GM18498 (cell line): ENCODE data around the gene TXNL4A.

ENCODE experiments used
- ATAC-seq: cut with Tn5 transposase; IDR thresholded peaks from one replicate; pipeline ENCODE4 v1.9.1; 2021; ENCODE audit warnings: mild to moderate bottlenecking, moderate library complexity; ENCODE audit not compliant: unreplicated experiment

The TXNL4A gene

GRCh38 chr18:79949697-79950487, 38.5 kb downstream of the TXNL4A start:
- no peak for ATAC-seq

- ATAC-seq, result no peak
These were observed 39.5 kb downstream of the TXNL4A start for GRCh38 chr18:79948719-79949411.

- no peak for ATAC-seq
These were observed 40.3 kb downstream of the TXNL4A start for GRCh38 chr18:79947881-79948610.

- no peak for ATAC-seq
These were observed 41.2 kb downstream of the TXNL4A start for GRCh38 chr18:79947054-79947755.

GRCh38 chr18:79945118-79946042, 43.0 kb downstream of the TXNL4A start:
- no peak for ATAC-seq

- ATAC-seq, result no peak
These were observed 43.6 kb downstream of the TXNL4A start for GRCh38 chr18:79944746-79945117.

- ATAC-seq, result no peak
These were observed 44.1 kb downstream of the TXNL4A start for GRCh38 chr18:79944126-79944731.

- no peak for ATAC-seq
These were observed 44.7 kb downstream of the TXNL4A start for GRCh38 chr18:79943608-79944125.

- ATAC-seq, result no peak
These were observed 45.4 kb downstream of the TXNL4A start for GRCh38 chr18:79942786-79943607.

GRCh38 chr18:79942211-79942610, 46.2 kb downstream of the TXNL4A start:
- no peak for ATAC-seq

- ATAC-seq, result no peak
These were observed 46.8 kb downstream of the TXNL4A start for GRCh38 chr18:79941473-79942119.

GRCh38 chr18:79940814-79941472, 47.4 kb downstream of the TXNL4A start:
- ATAC-seq, result no peak

GRCh38 chr18:79940126-79940813, 48.1 kb downstream of the TXNL4A start:
- no peak for ATAC-seq

- no peak for ATAC-seq
These were observed 49.3 kb downstream of the TXNL4A start for GRCh38 chr18:79939096-79939495.

- no peak for ATAC-seq
These were observed 50.2 kb downstream of the TXNL4A start for GRCh38 chr18:79938196-79938595.

- no peak for ATAC-seq
These were observed 51.1 kb downstream of the TXNL4A start for GRCh38 chr18:79937103-79937860.
